HepG2 (cell line): ENCODE measurements around the gene SPTBN4. TPM values are rescaled to one million over a fixed set of nuclear protein-coding genes. Genes with fewer than 3 reads are reported as not detected.
A peak's percentile ranks its signal among the peaks of the same experiment; 100 is the strongest.

Source experiments
- ATAC-seq: fragments of 200-7000 bp; cut with Tn5 transposase; 3 replicates; pipeline ENCODE4 v1.9.1; 2020; ENCODE audit warnings: mild to moderate bottlenecking, moderate library complexity
- BruUV-seq: library from RNA; stranded (reverse); fragments of 400-500 nt; replicated peaks from 2 replicates; lab custom pipeline; 2021; lab: Mats Ljungman, UMichigan
- CTCF ChIA-PET: fragments of 300-600 bp; formaldehyde crosslinking; extraction: SDS; loops from one replicate; lab custom pipeline; 2021; ENCODE audit warnings: low total read pairs, inconsistent platforms, low intra/inter-chr PET ratio; lab: Yijun Ruan, JAX
- POLR2A ChIA-PET: fragments of 350-600 bp; sonication (Branson Sonifier 250); formaldehyde crosslinking; loops from one replicate; lab custom pipeline; 2020; ENCODE audit warnings: antibody characterized with exemption, inconsistent platforms; lab: Yijun Ruan, JAX
- DNase-seq: peaks from one replicate; pipeline ENCODE4 v3.0.0-alpha.2; 2015; ENCODE audit warnings: low spot score
- FAIRE-seq: peaks from 3 replicates; lab custom pipeline; 2011; peaks lifted over from hg19 to GRCh38; lab: Jason Lieb, UNC
- H2AFZ ChIP-seq: one replicate; pipeline ENCODE4 v1.6.1; 2011; ENCODE audit warnings: low read length, inconsistent platforms
- H3K27ac ChIP-seq: fragments of 300-600 bp; 3 replicates; pipeline ENCODE4 v1.8.0; 2011; ENCODE audit warnings: mixed run types, mild to moderate bottlenecking, mixed read lengths, low read length, inconsistent platforms; ENCODE audit not compliant: insufficient read depth; ENCODE audit errors: extremely low read length
- H3K27me3 ChIP-seq, 2 experiments: fragments of 200-600 bp in 1 of 2; 2 replicates in 1 of 2; 3 replicates in 1 of 2; pipeline versions ENCODE4 v1.6.0 to v1.8.0; 2011; ENCODE audit warnings: low read length in 2 of 2, mild to moderate bottlenecking in 2 of 2, moderate library complexity in 2 of 2, inconsistent platforms in 1 of 2; ENCODE audit not compliant: insufficient read depth in 2 of 2, control insufficient read depth in 1 of 2
- H3K36me3 ChIP-seq, 2 experiments: fragments of 200-600 bp in 1 of 2; replicated peaks in 1 of 2; 2 replicates in 1 of 2; 3 replicates in 1 of 2; pipeline versions ENCODE4 v1.5.1 to v1.8.0; 2011; ENCODE audit warnings: low read length in 2 of 2, inconsistent platforms in 1 of 2; ENCODE audit not compliant: insufficient read depth in 2 of 2, control insufficient read depth in 1 of 2
- H3K4me1 ChIP-seq: 2 replicates; pipeline ENCODE4 v1.5.1; 2012; ENCODE audit warnings: low read length, inconsistent platforms; ENCODE audit not compliant: insufficient read depth
- H3K4me2 ChIP-seq: 2 replicates; pipeline ENCODE4 v1.6.0; 2011; ENCODE audit warnings: low read depth, low read length, inconsistent platforms
- H3K4me3 ChIP-seq, 3 experiments: fragments of 200-600 bp in 1 of 3; sonication (generic), shearing (Covaris generic) in 1 of 3; replicated peaks in 1 of 3; 2 replicates each; pipeline ENCODE4 v1.5.1; 2011 to 2016; ENCODE audit warnings: low read length in 3 of 3, inconsistent platforms in 2 of 3, low read depth in 2 of 3, mild to moderate bottlenecking in 2 of 3, control low read depth in 1 of 3, mixed read lengths in 1 of 3; ENCODE audit not compliant: insufficient read depth in 1 of 3
- H3K79me2 ChIP-seq: one replicate; pipeline ENCODE4 v1.6.1; 2011; ENCODE audit warnings: low read length, inconsistent platforms; ENCODE audit not compliant: insufficient read depth
- H3K9ac ChIP-seq: 2 replicates; pipeline ENCODE4 v1.6.0; 2011; ENCODE audit warnings: mild to moderate bottlenecking, low read depth, low read length, inconsistent platforms; ENCODE audit not compliant: insufficient read depth
- H3K9me3 ChIP-seq: 2 replicates; pipeline ENCODE4 v1.5.1; 2012; ENCODE audit warnings: mild to moderate bottlenecking, low read length
- H4K20me1 ChIP-seq: 2 replicates; pipeline ENCODE4 v1.6.0; 2011; ENCODE audit warnings: inconsistent platforms, mild to moderate bottlenecking, low read length, moderate library complexity; ENCODE audit not compliant: insufficient read depth
- KDM2A ChIP-seq: sonication (generic); formaldehyde crosslinking; IDR thresholded peaks from 2 replicates; pipeline ENCODE4 v1.4.0; 2020; ENCODE audit warnings: low read depth, missing genetic modification reagents, borderline replicate concordance
- KDM3A ChIP-seq: IDR thresholded peaks from 2 replicates; pipeline ENCODE4 v1.6.1; 2018; ENCODE audit warnings: low read depth, missing compliant biosample characterization
- PAWR ChIP-seq: sonication (generic); formaldehyde crosslinking; IDR thresholded peaks from 2 replicates; pipeline ENCODE4 v1.4.0; 2020; ENCODE audit warnings: missing genetic modification reagents, mild to moderate bottlenecking, borderline replicate concordance
- SP1 ChIP-seq, 2 experiments: fragments of 450-650 bp in 1 of 2; sonication (generic) in 1 of 2; formaldehyde crosslinking in 1 of 2; IDR thresholded peaks; 2 replicates each; pipeline versions ENCODE4 v1.4.0 to v1.6.1; 2016 to 2020; ENCODE audit warnings: missing genetic modification reagents in 1 of 2
- STAG1 ChIP-seq: sonication (generic); formaldehyde crosslinking; IDR thresholded peaks from 2 replicates; pipeline ENCODE4 v1.4.0; 2020; ENCODE audit warnings: missing genetic modification reagents
- YY1 ChIP-seq: IDR thresholded peaks from 2 replicates; pipeline ENCODE4 v1.6.1; 2011; ENCODE audit warnings: low read length, low read depth, moderate library complexity, mild to moderate bottlenecking; ENCODE audit not compliant: insufficient read depth, insufficient replicate concordance
- ZNF460 ChIP-seq: sonication (generic); formaldehyde crosslinking; IDR thresholded peaks from 2 replicates; pipeline ENCODE4 v1.5.1; 2020; ENCODE audit warnings: missing genetic modification reagents, mild to moderate bottlenecking, borderline replicate concordance
- ZNF572 ChIP-seq: sonication (generic); formaldehyde crosslinking; IDR thresholded peaks from 2 replicates; pipeline ENCODE4 v1.5.1; 2020; ENCODE audit warnings: mild to moderate bottlenecking, missing genetic modification reagents
- whole genome bisulfite sequencing: methylation state at CpG from one replicate; pipeline ENCODE4 v1.1.6; 2017; ENCODE audit warnings: low lambda C conversion rate; 5-methylcytosine and 5-hydroxymethylcytosine counted together
- in situ Hi-C: cut with HindIII; loops from 2 replicates; pipeline ENCODE4 v1.10.0; 2017; ENCODE audit warnings: low pct_unique_long_range_greater_than_20kb; ENCODE audit not compliant: extremely low pct_ligation_motif_present
- intact Hi-C: fragments of 100-400 bp; cut with micrococcal nuclease; formaldehyde crosslinking; loops from one replicate; pipeline ENCODE4 v1.10.0; 2022; ENCODE audit not compliant: unreplicated experiment
- polyA plus RNA-seq, 8 experiments: library from polyadenylated mRNA; depleted of rRNA in 3 of 8; stranded (reverse) in 7 of 8; unstranded in 1 of 8; fragments of >200 nt; fragmentation: Illumina TruSeq in 4 of 8; extraction: Trizol in 4 of 8; gene quantifications; 2 replicates each; pipeline versions ENCODE4 v1.2.1 to v1.2.3, GENCODE V29; 2011 to 2016; ENCODE audit warnings: low read depth in 4 of 8, missing spikeins in 1 of 8, mixed read lengths in 1 of 8; ENCODE audit not compliant: insufficient read depth in 1 of 8
- total RNA-seq, 5 experiments: library from RNA; depleted of rRNA; stranded (reverse); fragments of >200 nt; fragmentation: Illumina TruSeq; extraction: Trizol; gene quantifications; 2 replicates each; pipeline ENCODE4 v1.2.3, GENCODE V29; 2016; ENCODE audit warnings: low read depth in 1 of 5
- TF ChIP-seq, protein P1 (sequence below): sonication (generic); formaldehyde crosslinking; IDR thresholded peaks from 2 replicates; pipeline ENCODE4 v1.4.0; 2020; ENCODE audit warnings: missing genetic modification reagents

The SPTBN4 gene
- total and polyA plus RNA-seq, 2 of the 13 experiments (the other 11 are each of a cell fraction or from before 2014, with no cell fraction given), result 0.11 TPM

DNA sequence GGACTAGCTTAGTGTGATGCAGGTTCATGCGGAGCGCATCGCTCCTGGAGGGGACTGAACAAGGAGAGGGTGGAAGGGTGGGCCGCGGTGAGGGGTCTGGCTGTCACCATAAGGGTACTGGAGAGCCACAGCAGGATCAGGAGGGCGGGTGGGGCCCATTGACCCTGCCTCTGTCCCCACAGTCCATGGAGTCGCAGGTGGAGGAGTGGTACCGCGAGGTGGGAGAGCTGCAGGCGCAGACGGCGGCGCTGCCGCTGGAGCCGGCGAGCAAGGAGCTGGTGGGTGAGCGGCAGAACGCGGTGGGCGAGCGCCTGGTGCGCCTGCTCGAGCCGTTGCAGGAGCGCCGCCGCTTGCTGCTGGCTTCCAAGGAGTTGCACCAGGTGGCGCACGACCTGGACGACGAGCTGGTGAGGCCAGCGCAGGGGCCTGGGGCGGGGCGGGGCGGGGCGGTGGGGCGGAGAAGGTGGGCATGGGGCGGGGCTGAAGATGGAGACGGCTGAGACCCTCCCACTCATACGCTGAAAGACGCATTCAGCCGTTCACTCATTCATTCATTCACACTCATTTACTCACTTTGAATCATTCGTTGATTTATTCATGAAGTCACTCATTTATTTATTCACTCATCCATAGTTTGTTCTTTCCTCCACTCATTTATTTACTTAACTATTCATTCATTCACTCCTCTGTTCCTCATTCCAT is 82.4 kb downstream of the SPTBN4 start (continued):
- TF ChIP-seq YY1 (peak; percentile 13), SP1 (IDR thresholded peaks at IDR 0.05) (no peak), SP1 (CRISPR knock-in tag; IDR thresholded peaks at IDR 0.05) (peak; percentile 30; the same call in 1 of the 2 replicates), STAG1 (peak; percentile 53), KDM2A (CRISPR knock-in tag) (peak; percentile 46; the same call in 1 of the 2 replicates)

GRCh38 chr19:40550951-40551350 is 84.2 kb downstream of the SPTBN4 start:
- Histone ChIP-seq H3K9me3 (no peaks in the 10 kb centered on the region), H3K27me3 (peaks cover 9 to 27% of the 10 kb centered on the region in 2 experiments), H3K79me2 (no peaks in the 10 kb centered on the region), H3K4me1 (peaks cover 14% of the 10 kb centered on the region), H3K36me3 (no peaks in the 10 kb centered on the region), H4K20me1 (no peaks in the 10 kb centered on the region), H3K9ac (no peak overlapping the region), H3K4me3 (no peak overlapping the region), H2AFZ (no peak overlapping the region), H3K27ac (no peak overlapping the region), H3K4me2 (no peak overlapping the region)
- in situ Hi-C loops, result no loop called here
- ATAC-seq, result no peak
- POLR2A ChIA-PET, result interaction anchor here (2.8 kb wide), 1 partner anchor 52 kb away, joined by 7 read pairs; no protein-coding TSS in a partner anchor
- BruUV-seq, result no TSS peak
- intact Hi-C loops, result no loop called here
- DNase-seq, result no peak
- CTCF ChIA-PET, result no interaction called here
- WGBS, result 53% methylated on average over 4 of the region's 4 CpGs
- FAIRE-seq, result no peak
- TF ChIP-seq PAWR (CRISPR knock-in tag), result no peak
- no peak for TF ChIP-seq ZNF572
- no peak for TF ChIP-seq KDM2A (CRISPR knock-in tag)
- TF ChIP-seq ZNF460 (CRISPR knock-in tag), result no peak
- TF ChIP-seq KDM3A, result no peak
- TF ChIP-seq, protein P1, sequence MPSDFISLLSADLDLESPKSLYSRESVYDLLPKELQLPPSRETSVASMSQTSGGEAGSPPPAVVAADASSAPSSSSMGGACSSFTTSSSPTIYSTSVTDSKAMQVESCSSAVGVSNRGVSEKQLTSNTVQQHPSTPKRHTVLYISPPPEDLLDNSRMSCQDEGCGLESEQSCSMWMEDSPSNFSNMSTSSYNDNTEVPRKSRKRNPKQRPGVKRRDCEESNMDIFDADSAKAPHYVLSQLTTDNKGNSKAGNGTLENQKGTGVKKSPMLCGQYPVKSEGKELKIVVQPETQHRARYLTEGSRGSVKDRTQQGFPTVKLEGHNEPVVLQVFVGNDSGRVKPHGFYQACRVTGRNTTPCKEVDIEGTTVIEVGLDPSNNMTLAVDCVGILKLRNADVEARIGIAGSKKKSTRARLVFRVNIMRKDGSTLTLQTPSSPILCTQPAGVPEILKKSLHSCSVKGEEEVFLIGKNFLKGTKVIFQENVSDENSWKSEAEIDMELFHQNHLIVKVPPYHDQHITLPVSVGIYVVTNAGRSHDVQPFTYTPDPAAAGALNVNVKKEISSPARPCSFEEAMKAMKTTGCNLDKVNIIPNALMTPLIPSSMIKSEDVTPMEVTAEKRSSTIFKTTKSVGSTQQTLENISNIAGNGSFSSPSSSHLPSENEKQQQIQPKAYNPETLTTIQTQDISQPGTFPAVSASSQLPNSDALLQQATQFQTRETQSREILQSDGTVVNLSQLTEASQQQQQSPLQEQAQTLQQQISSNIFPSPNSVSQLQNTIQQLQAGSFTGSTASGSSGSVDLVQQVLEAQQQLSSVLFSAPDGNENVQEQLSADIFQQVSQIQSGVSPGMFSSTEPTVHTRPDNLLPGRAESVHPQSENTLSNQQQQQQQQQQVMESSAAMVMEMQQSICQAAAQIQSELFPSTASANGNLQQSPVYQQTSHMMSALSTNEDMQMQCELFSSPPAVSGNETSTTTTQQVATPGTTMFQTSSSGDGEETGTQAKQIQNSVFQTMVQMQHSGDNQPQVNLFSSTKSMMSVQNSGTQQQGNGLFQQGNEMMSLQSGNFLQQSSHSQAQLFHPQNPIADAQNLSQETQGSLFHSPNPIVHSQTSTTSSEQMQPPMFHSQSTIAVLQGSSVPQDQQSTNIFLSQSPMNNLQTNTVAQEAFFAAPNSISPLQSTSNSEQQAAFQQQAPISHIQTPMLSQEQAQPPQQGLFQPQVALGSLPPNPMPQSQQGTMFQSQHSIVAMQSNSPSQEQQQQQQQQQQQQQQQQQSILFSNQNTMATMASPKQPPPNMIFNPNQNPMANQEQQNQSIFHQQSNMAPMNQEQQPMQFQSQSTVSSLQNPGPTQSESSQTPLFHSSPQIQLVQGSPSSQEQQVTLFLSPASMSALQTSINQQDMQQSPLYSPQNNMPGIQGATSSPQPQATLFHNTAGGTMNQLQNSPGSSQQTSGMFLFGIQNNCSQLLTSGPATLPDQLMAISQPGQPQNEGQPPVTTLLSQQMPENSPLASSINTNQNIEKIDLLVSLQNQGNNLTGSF, result no peak
